Panc1 (cell line): Measurements from ENCODE around the gene MEGF9. TPM values are rescaled to one million over a fixed set of nuclear protein-coding genes. Genes with fewer than 3 reads are reported as not detected.
A peak's percentile ranks its signal among the peaks of the same experiment; 100 is the strongest.

Source experiments
- ATAC-seq: fragments of 200-7000 bp; cut with Tn5 transposase; 2 replicates; pipeline ENCODE4 v1.9.1; 2020; ENCODE audit warnings: mild to moderate bottlenecking, moderate library complexity
- Bru-seq: library from RNA; stranded (reverse); fragments of 400-500 nt; gene quantifications from one replicate; lab custom pipeline; 2021; lab: Mats Ljungman, UMichigan
- BruChase-seq, 2 experiments: library from RNA; stranded (reverse); fragments of 400-500 nt; gene quantifications; one replicate each; lab custom pipeline; 2021; lab: Mats Ljungman, UMichigan
- BruUV-seq: library from RNA; stranded (reverse); fragments of 400-500 nt; replicated peaks from 2 replicates; lab custom pipeline; 2021; lab: Mats Ljungman, UMichigan
- CTCF ChIA-PET: fragments of 300-600 bp; sonication (Branson Sonifier 250); formaldehyde crosslinking; loops from one replicate; lab custom pipeline; 2022; ENCODE audit warnings: antibody characterized with exemption; lab: Charles Lee
- POLR2A ChIA-PET: fragments of 300-600 bp; sonication (Branson Sonifier 250); formaldehyde crosslinking; loops from one replicate; lab custom pipeline; 2022; ENCODE audit warnings: antibody characterized with exemption; lab: Charles Lee
- DNase-seq: peaks from one replicate; pipeline ENCODE4 v3.0.0-alpha.2; 2010; ENCODE audit warnings: low read depth, low spot score
- H3K27ac ChIP-seq: 2 replicates; pipeline ENCODE4 v1.5.1; 2011; ENCODE audit warnings: mild to moderate bottlenecking, low read length, inconsistent platforms
- H3K27me3 ChIP-seq: fragments of 200-500 bp; sonication (Bioruptor generic); 2 replicates; pipeline ENCODE4 v1.6.0; 2014; ENCODE audit warnings: low read length, inconsistent platforms; ENCODE audit not compliant: control insufficient read depth, insufficient read depth
- H3K36me3 ChIP-seq: fragments of 200-500 bp; sonication (Bioruptor generic); 2 replicates; pipeline ENCODE4 v1.5.1; 2014; ENCODE audit warnings: inconsistent platforms, mild to moderate bottlenecking, low read length, moderate library complexity; ENCODE audit not compliant: control insufficient read depth, insufficient read depth
- H3K4me1 ChIP-seq: 2 replicates; pipeline ENCODE4 v1.5.1; 2011; ENCODE audit warnings: inconsistent platforms, mild to moderate bottlenecking, low read length, moderate library complexity; ENCODE audit not compliant: control insufficient read depth, insufficient read depth
- H3K4me3 ChIP-seq, 2 experiments: 2 replicates each; pipeline ENCODE4 v1.5.1; 2011 to 2012; ENCODE audit warnings: low read depth in 2 of 2, low read length in 2 of 2, mild to moderate bottlenecking in 2 of 2, inconsistent platforms in 1 of 2, moderate library complexity in 1 of 2
- H3K9me3 ChIP-seq: fragments of 200-500 bp; sonication (Bioruptor generic); 2 replicates; pipeline ENCODE4 v1.5.1; 2014; ENCODE audit warnings: low read depth, mild to moderate bottlenecking, inconsistent platforms, low read length, moderate library complexity; ENCODE audit not compliant: control insufficient read depth, insufficient read depth
- POLR2AphosphoS5 ChIP-seq: IDR thresholded peaks from 2 replicates; pipeline ENCODE4 v1.6.1; 2012; ENCODE audit warnings: mild to moderate bottlenecking, low read depth, low read length, moderate library complexity
- REST ChIP-seq, 2 experiments: IDR thresholded peaks; 2 replicates each; pipeline ENCODE4 v1.6.1; 2011 to 2012; ENCODE audit warnings: low read depth in 2 of 2, control low read depth in 1 of 2, low read length in 1 of 2, mild to moderate bottlenecking in 1 of 2, moderate library complexity in 1 of 2; ENCODE audit not compliant: insufficient read depth in 1 of 2
- SIN3A ChIP-seq: IDR thresholded peaks from 2 replicates; pipeline ENCODE4 v1.6.1; 2012; ENCODE audit warnings: low read depth, mild to moderate bottlenecking, low read length, moderate library complexity, borderline replicate concordance; ENCODE audit not compliant: insufficient read depth
- TCF7L2 ChIP-seq: IDR thresholded peaks from 2 replicates; pipeline ENCODE4 v1.6.1; 2011; ENCODE audit warnings: mild to moderate bottlenecking, low read depth, low read length, inconsistent platforms
- in situ Hi-C: cut with HindIII; loops from 2 replicates; pipeline ENCODE4 v1.10.0; 2016; ENCODE audit warnings: low sequenced_read_pairs, low pct_unique_long_range_greater_than_20kb
- intact Hi-C: fragments of 100-400 bp; cut with micrococcal nuclease; formaldehyde crosslinking; loops from one replicate; pipeline ENCODE4 v1.10.0; 2022; ENCODE audit not compliant: unreplicated experiment
- long read RNA-seq: library from polyadenylated mRNA; unstranded; transcript quantifications from one replicate; pipeline ENCODE4 v2.0.0, GENCODE V29; 2021; ENCODE audit not compliant: unreplicated experiment
- polyA plus RNA-seq: library from polyadenylated mRNA; unstranded; fragments of >200 nt; gene quantifications from one replicate; pipeline ENCODE4 v1.2.1, GENCODE V29; 2012; ENCODE audit warnings: missing spikeins; ENCODE audit not compliant: insufficient read length
- total RNA-seq: library from RNA; stranded (reverse); gene quantifications from one replicate; pipeline ENCODE4 v1.2.1, GENCODE V29; 2021; ENCODE audit not compliant: unreplicated experiment
- TF ChIP-seq, protein P1 (sequence below): fragments of 450-650 bp; IDR thresholded peaks from 2 replicates; pipeline ENCODE4 v1.5.1; 2017; ENCODE audit warnings: mild to moderate bottlenecking

Gene MEGF9
- total RNA-seq (6.3 TPM), Bru-seq, nascent RNA (percentile 60 among the genes with signal in this experiment), BruChase-seq, experiment 1, labeled RNA remaining after a 2-hour chase (percentile 55 among the genes with signal in this experiment), BruChase-seq, experiment 2, labeled RNA remaining after a 6-hour chase (percentile 57 among the genes with signal in this experiment)
- 3.2 TPM for polyA plus RNA-seq
- long read RNA-seq, full-length matches to known transcripts = 1 of 4 reads
- long read RNA-seq, partial matches to known transcripts = 0 of 4 reads
- long read RNA-seq, other reads (novel, unspliced or antisense) = 3 of 4 reads

DNA sequence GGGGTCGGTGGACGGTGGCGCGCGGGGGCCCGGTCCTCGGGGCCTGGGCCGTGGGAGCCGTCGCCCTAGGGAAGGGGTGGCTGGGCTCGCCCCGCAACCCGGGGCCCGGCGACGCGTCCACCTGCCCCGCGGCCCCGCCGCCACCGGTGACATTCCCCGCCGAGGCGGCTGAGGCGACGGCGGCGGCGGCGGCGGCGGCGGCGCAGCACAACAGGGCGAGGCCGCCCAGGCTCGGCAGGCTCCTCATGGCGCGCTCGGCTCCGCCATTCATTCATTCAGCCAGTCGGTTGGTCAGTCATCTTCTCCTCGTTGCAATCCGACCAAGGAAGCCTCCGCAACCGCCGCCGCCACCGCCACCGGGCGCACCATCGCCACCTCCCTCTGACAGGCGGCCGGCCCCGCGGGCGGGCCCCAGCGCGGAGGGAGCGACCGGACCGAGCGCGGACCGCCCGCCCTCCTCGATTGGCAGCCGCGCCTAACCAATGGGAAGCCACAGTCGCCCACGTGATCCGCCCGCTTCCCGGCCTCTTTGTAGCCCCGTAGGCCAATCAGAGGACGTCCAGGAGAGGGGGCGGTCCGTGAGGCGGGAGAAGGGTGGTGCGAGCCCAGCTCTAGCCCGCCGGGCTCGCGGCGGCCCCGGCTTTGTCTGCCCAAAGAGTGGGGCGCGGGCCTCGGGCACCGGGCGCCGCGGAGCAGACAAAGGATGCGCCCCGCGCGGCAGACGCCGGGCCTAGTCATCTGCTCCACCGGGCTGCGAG lies at the start of gene MEGF9:
TSS of gene MEGF9 (minus strand) at position 383 of the 758 bp plus-strand sequence. CDS start at position 271, 112 bp downstream.
- in situ Hi-C loops = no loop called here
- ChIA-PET POLR2A (no interaction called here), CTCF (interaction anchor here (0.6 kb wide), 1 partner anchor 347 kb away, joined by 4 read pairs; no protein-coding TSS in a partner anchor)
- ATAC-seq = peak; percentile 95
- DNase-seq = peak; percentile 58
- H3K4me3 ChIP-seq = peak within 1 kb of the TSS; percentile 66 to 75
- no peaks in the 10 kb centered on the region for H3K27me3 ChIP-seq
- H3K4me1 ChIP-seq = peaks cover 25% of the 10 kb centered on the region
- H3K27ac ChIP-seq = peak within 1 kb of the TSS; percentile 76
- no TSS peak for BruUV-seq
- H3K36me3 ChIP-seq = no peaks in the 10 kb centered on the region
- H3K9me3 ChIP-seq = no peaks in the 10 kb centered on the region
- intact Hi-C loops = loop anchor here (5.0 kb wide), 1 partner anchor 97 kb away; no protein-coding TSS in a partner anchor
- TF ChIP-seq REST (IDR thresholded peaks at IDR 0.05; ENCODE audit: insufficient read depth in 1 of 2, low read depth in 2 of 2, low read length in 1 of 2) (no peak), TCF7L2 (peak; percentile 89), SIN3A (peak; percentile 52; the same call in 1 of the 2 replicates), POLR2AphosphoS5 (peak; percentile 54)
- TF ChIP-seq, protein P1, sequence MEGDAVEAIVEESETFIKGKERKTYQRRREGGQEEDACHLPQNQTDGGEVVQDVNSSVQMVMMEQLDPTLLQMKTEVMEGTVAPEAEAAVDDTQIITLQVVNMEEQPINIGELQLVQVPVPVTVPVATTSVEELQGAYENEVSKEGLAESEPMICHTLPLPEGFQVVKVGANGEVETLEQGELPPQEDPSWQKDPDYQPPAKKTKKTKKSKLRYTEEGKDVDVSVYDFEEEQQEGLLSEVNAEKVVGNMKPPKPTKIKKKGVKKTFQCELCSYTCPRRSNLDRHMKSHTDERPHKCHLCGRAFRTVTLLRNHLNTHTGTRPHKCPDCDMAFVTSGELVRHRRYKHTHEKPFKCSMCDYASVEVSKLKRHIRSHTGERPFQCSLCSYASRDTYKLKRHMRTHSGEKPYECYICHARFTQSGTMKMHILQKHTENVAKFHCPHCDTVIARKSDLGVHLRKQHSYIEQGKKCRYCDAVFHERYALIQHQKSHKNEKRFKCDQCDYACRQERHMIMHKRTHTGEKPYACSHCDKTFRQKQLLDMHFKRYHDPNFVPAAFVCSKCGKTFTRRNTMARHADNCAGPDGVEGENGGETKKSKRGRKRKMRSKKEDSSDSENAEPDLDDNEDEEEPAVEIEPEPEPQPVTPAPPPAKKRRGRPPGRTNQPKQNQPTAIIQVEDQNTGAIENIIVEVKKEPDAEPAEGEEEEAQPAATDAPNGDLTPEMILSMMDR = no peak

DNA sequence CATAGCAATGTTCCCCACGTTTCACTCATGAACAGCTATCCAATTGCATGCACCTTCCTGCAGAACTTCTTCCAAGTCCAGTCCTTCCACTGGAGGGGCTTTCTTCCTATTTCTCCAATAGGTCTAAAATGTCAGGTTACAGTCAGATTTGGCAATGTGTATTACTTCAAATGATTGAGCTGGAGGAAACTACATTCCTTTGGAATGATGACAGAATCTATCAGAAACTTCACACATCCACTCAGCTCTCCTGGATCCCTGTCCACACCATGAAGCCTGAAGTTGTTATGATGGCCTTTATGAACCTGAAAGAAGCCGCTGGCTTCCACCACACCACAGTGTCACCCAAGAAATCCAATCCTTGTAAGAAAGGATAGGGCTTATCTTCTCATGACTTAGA lies 46.7 kb upstream of the MEGF9 start:
- H3K4me1 ChIP-seq = no peaks in the 10 kb centered on the region; the same call in 1 of the 2 replicates
- H3K4me3 ChIP-seq = no peak overlapping the region
- no TSS peak for BruUV-seq
- no peaks in the 10 kb centered on the region; the same call in 1 of the 2 replicates for H3K36me3 ChIP-seq
- DNase-seq (no peak), ATAC-seq (no peak)
- H3K27me3 ChIP-seq = no peaks in the 10 kb centered on the region
- TF ChIP-seq REST (IDR thresholded peaks at IDR 0.05; ENCODE audit: insufficient read depth in 1 of 2, low read depth in 2 of 2, low read length in 1 of 2) = no peak
- TF ChIP-seq POLR2AphosphoS5 = no peak
- TF ChIP-seq SIN3A = no peak
- TF ChIP-seq TCF7L2 = no peak
- TF ChIP-seq, protein P1 = no peak
- no peak overlapping the region for H3K27ac ChIP-seq
- intact Hi-C loops = no loop called here
- no peaks in the 10 kb centered on the region for H3K9me3 ChIP-seq
- in situ Hi-C loops = no loop called here
- CTCF ChIA-PET = no interaction called here
- POLR2A ChIA-PET = interaction anchor here (0.5 to 0.7 kb wide), 3 partner anchors 99 to 169 kb away, joined by 3 to 6 read pairs (median 5); no protein-coding TSS in a partner anchor
